OCI-LY1 (cell line): ENCODE data around the gene FHL5.
"Not testable (repeated sequence)": the region's sequence is repeated elsewhere in the genome, so short reads cannot be mapped to it uniquely, and the experiment has no call there.

Experiments
- H2AFZ ChIP-seq: fragments of 200-600 bp; sonication (generic), shearing (Covaris generic); 2 replicates; pipeline ENCODE4 v1.6.0; 2014; ENCODE audit warnings: antibody characterized with exemption, mild to moderate bottlenecking, low read length
- H3F3A ChIP-seq: fragments of 200-600 bp; sonication (generic), shearing (Covaris generic); 2 replicates; pipeline ENCODE4 v1.6.0; 2014; ENCODE audit warnings: mild to moderate bottlenecking, antibody characterized with exemption, low read length, moderate library complexity; ENCODE audit not compliant: insufficient read depth
- H3K27ac ChIP-seq: fragments of 200-600 bp; sonication (generic); 2 replicates; pipeline ENCODE4 v1.5.1; 2014; ENCODE audit warnings: low read length, mixed run types, mild to moderate bottlenecking, low read depth; ENCODE audit not compliant: poor library complexity, severe bottlenecking
- H3K27me3 ChIP-seq: fragments of 200-600 bp; sonication (generic); 2 replicates; pipeline ENCODE4 v1.6.0; 2014; ENCODE audit warnings: antibody characterized with exemption, mild to moderate bottlenecking, low read length, moderate library complexity; ENCODE audit not compliant: insufficient read depth
- H3K36me3 ChIP-seq: fragments of 200-600 bp; sonication (generic); 2 replicates; pipeline ENCODE4 v1.6.1; 2014; ENCODE audit warnings: mild to moderate bottlenecking, antibody characterized with exemption, low read length, moderate library complexity, mixed read lengths; ENCODE audit not compliant: insufficient read depth
- H3K4me1 ChIP-seq: fragments of 200-600 bp; sonication (generic); 2 replicates; pipeline ENCODE4 v1.5.1; 2014; ENCODE audit warnings: mild to moderate bottlenecking, low read length, moderate library complexity; ENCODE audit not compliant: insufficient read depth, severe bottlenecking
- H3K4me2 ChIP-seq: fragments of 200-600 bp; sonication (generic), shearing (Covaris generic); 2 replicates; pipeline ENCODE4 v1.6.1; 2014; ENCODE audit warnings: low read length
- H3K4me3 ChIP-seq: fragments of 200-600 bp; sonication (generic); 2 replicates; pipeline ENCODE4 v1.5.1; 2014; ENCODE audit warnings: low read length, low read depth, mild to moderate bottlenecking, mixed read lengths; ENCODE audit not compliant: poor library complexity, severe bottlenecking
- H3K79me2 ChIP-seq: fragments of 200-600 bp; shearing (Covaris generic); 2 replicates; pipeline ENCODE4 v1.6.1; 2016; ENCODE audit warnings: mixed run types, low read length, mixed read lengths; ENCODE audit not compliant: insufficient read depth
- H3K9ac ChIP-seq: fragments of 200-600 bp; sonication (generic), shearing (Covaris generic); 2 replicates; pipeline ENCODE4 v1.6.1; 2014; ENCODE audit warnings: mild to moderate bottlenecking, low read length, mixed read lengths
- H3K9me2 ChIP-seq: fragments of 200-600 bp; sonication (generic), shearing (Covaris generic); 2 replicates; pipeline ENCODE4 v1.6.1; 2014; ENCODE audit warnings: low read depth, mild to moderate bottlenecking, low read length, mixed read lengths
- H3K9me3 ChIP-seq: fragments of 200-600 bp; shearing (Covaris generic); 2 replicates; pipeline ENCODE4 v1.6.1; 2014; ENCODE audit warnings: low read length, mixed read lengths
- H4K20me1 ChIP-seq: fragments of 200-600 bp; sonication (generic), shearing (Covaris generic); 2 replicates; pipeline ENCODE4 v1.6.0; 2016; ENCODE audit warnings: mild to moderate bottlenecking, low read length; ENCODE audit not compliant: insufficient read depth
- EZH2 ChIP-seq: fragments of 200-600 bp; sonication (generic), shearing (Covaris generic); IDR thresholded peaks from 2 replicates; pipeline ENCODE4 v1.8.0; 2017; ENCODE audit warnings: borderline replicate concordance, mixed run types, mild to moderate bottlenecking, antibody characterized with exemption, low read length, moderate library complexity, mixed read lengths
- TF ChIP-seq, protein P1 (sequence below): fragments of 200-600 bp; sonication (generic), shearing (Covaris generic); IDR thresholded peaks from 2 replicates; pipeline ENCODE4 v1.5.1; 2017; ENCODE audit warnings: mild to moderate bottlenecking, antibody characterized with exemption, low read length, moderate library complexity, mixed read lengths

FHL5 gene

DNA sequence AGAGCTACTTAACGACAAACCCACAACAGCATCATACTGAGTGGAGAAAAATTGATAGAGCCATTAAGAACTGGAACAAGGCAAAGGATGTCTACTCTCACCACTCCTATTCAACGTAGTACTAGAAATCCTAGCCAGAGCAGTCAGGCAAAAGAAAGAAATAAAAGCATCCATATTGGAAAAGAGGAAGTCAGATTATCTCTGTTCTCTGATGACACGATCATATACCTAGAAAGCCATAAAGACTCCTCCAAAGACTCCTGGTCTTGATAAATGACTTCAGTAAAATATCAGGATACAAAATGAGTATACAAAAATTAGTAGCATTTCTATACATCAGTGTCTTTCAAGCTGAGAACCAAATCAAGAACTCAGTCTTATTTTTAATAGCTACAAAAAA, 17.0 kb upstream of the FHL5 start:
- H3K9ac ChIP-seq: no peak overlapping the region
- no peaks in the 10 kb centered on the region for H3F3A ChIP-seq
- no peaks in the 10 kb centered on the region; the same call in 1 of the 2 replicates for H3K79me2 ChIP-seq
- H3K4me1 ChIP-seq: no peaks in the 10 kb centered on the region
- H3K36me3 ChIP-seq: peaks cover 67% of the 10 kb centered on the region
- H3K9me3 ChIP-seq: no peaks in the 10 kb centered on the region
- no peak overlapping the region for H3K4me3 ChIP-seq
- no peak overlapping the region for H3K4me2 ChIP-seq
- no peaks in the 10 kb centered on the region for H4K20me1 ChIP-seq
- H2AFZ ChIP-seq: no peak overlapping the region
- no peak overlapping the region for H3K27ac ChIP-seq
- no peaks in the 10 kb centered on the region for H3K27me3 ChIP-seq
- H3K9me2 ChIP-seq: no peaks in the 10 kb centered on the region
- TF ChIP-seq, protein P1, sequence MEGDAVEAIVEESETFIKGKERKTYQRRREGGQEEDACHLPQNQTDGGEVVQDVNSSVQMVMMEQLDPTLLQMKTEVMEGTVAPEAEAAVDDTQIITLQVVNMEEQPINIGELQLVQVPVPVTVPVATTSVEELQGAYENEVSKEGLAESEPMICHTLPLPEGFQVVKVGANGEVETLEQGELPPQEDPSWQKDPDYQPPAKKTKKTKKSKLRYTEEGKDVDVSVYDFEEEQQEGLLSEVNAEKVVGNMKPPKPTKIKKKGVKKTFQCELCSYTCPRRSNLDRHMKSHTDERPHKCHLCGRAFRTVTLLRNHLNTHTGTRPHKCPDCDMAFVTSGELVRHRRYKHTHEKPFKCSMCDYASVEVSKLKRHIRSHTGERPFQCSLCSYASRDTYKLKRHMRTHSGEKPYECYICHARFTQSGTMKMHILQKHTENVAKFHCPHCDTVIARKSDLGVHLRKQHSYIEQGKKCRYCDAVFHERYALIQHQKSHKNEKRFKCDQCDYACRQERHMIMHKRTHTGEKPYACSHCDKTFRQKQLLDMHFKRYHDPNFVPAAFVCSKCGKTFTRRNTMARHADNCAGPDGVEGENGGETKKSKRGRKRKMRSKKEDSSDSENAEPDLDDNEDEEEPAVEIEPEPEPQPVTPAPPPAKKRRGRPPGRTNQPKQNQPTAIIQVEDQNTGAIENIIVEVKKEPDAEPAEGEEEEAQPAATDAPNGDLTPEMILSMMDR: no peak
- no peak for TF ChIP-seq EZH2

DNA sequence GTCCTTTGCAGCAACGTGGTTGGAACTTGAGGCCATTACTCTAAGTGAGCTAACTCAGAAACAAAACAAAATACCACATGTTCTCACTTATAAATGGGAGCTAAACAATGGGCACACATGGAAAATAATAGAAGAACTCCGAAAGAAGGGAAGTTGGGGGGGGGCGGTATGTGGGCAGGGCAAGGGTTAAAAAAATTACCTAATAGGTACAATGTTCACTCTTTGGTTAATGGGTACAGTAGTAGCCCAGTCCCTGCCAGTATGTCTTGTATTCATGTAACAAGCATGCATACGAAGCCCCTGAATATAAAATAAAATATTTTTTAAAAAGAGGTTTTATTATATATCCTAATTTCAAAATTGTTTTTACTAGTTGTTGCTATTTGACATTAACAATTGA, 15.3 kb upstream of the FHL5 start:
- no peaks in the 10 kb centered on the region for H4K20me1 ChIP-seq
- no peaks in the 10 kb centered on the region for H3K79me2 ChIP-seq
- no peak overlapping the region for H3K4me2 ChIP-seq
- H3K9me2 ChIP-seq: no peaks in the 10 kb centered on the region
- H3K9ac ChIP-seq: no peak overlapping the region
- no peaks in the 10 kb centered on the region for H3K9me3 ChIP-seq
- peaks cover 80% of the 10 kb centered on the region for H3K36me3 ChIP-seq
- H3K27ac ChIP-seq: no peak overlapping the region
- no peak overlapping the region for H3K4me3 ChIP-seq
- no peaks in the 10 kb centered on the region for H3F3A ChIP-seq
- H3K27me3 ChIP-seq: no peaks in the 10 kb centered on the region
- no peak for TF ChIP-seq EZH2
- TF ChIP-seq, protein P1: no peak
- no peaks in the 10 kb centered on the region for H3K4me1 ChIP-seq
- H2AFZ ChIP-seq: no peak overlapping the region

DNA sequence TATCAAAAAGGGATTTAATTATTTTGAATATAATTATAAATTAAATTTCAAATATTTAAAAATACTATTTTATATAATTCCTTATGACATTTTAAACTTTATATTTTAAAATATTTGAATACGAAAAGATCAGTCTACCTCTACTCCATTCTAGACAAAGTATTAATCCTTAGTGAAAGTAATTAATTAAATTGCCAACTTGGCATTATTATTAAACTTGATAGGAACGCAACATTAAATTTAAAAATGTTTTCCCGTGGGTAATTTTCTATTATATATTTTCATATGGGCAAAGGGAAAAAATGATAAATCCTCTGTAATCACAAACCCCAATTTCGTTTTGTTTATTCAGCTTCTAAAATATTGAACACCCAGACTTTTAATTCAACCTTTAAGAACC, 8.4 kb upstream of the FHL5 start:
- no peaks in the 10 kb centered on the region for H4K20me1 ChIP-seq
- H3K27ac ChIP-seq: no peak overlapping the region
- H3K9ac ChIP-seq: no peak overlapping the region
- no peaks in the 10 kb centered on the region for H3K9me3 ChIP-seq
- H3K36me3 ChIP-seq: peaks cover 60% of the 10 kb centered on the region
- H3F3A ChIP-seq: no peaks in the 10 kb centered on the region
- H3K27me3 ChIP-seq: no peaks in the 10 kb centered on the region
- no peaks in the 10 kb centered on the region for H3K4me1 ChIP-seq
- H3K79me2 ChIP-seq: no peaks in the 10 kb centered on the region
- no peak overlapping the region for H3K4me2 ChIP-seq
- H2AFZ ChIP-seq: no peak overlapping the region
- no peak overlapping the region for H3K4me3 ChIP-seq
- H3K9me2 ChIP-seq: no peaks in the 10 kb centered on the region
- TF ChIP-seq, protein P1: no peak
- TF ChIP-seq EZH2: no peak

- not testable (repeated sequence) for H2AFZ ChIP-seq, H3K27ac ChIP-seq, H3K9me2 ChIP-seq, H3K4me3 ChIP-seq, H3K27me3 ChIP-seq, H3K4me1 ChIP-seq, H3K4me2 ChIP-seq, H4K20me1 ChIP-seq, H3F3A ChIP-seq, H3K9ac ChIP-seq, H3K9me3 ChIP-seq, H3K79me2 ChIP-seq
- H3K36me3 ChIP-seq: peaks cover 11% of the 10 kb centered on the region
These were observed 3.2 kb upstream of the FHL5 start for GRCh38 chr6:96559740-96560139.
